GM21737 (cell line): Measurements from ENCODE around the gene KIAA1217.

Experiments
- ATAC-seq: cut with Tn5 transposase; IDR thresholded peaks from one replicate; pipeline ENCODE4 v1.9.1; 2021; ENCODE audit warnings: mild to moderate bottlenecking, moderate library complexity; ENCODE audit not compliant: unreplicated experiment

The KIAA1217 gene

DNA sequence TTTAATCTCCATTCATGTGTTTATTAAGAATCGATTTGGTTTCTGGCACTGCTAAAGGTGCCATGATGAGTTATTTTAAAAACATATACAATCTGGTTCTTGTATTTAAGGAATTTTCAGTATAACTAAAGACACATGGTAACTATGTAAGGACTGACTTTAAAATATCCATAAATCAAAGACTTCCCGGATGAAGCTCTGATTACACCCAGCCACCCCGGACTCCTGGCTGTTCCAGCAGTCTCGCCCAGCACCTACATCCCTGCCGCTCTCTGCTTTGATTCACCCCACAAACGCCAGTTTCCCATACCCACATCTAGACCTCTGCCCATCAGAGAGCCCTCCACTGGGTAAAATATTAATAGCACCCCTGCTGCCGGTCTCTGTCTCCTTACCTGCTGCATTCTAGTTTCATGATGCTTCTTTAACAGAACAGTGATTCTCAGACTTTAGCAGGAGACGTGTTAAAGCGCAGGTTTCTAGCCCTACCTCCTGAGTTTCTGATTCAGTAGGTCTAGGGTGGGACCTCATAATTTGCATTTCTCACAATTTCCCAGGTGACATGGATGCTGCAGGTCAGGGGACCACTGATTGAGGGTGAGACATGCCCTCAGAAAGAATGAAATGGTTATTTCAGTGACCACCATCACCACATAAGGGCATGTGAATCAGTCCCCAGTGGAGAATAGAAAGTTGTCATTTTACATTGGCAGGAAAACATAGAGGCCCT is 185.7 kb downstream of the KIAA1217 start:
- ATAC-seq = no peak

DNA sequence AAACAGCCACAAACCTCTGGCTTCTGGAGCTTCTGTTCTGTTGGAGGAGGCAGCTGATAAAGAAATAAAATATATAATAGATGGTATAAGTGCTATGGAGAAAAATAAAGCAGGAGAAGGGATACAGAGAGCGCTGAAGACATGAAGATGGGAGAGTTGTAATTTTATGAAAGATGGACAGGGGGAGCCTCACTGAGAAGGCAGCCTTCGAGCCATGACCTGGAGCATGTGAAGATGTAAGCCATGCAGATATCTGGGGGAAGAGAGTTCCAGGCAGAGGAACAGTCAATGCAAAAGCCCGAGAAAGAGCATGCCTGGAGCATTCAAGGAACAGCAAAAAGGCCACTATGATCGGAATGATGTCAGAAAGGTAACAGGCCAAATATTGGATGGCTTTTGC is 187.5 kb downstream of the KIAA1217 start:
- ATAC-seq = no peak

DNA sequence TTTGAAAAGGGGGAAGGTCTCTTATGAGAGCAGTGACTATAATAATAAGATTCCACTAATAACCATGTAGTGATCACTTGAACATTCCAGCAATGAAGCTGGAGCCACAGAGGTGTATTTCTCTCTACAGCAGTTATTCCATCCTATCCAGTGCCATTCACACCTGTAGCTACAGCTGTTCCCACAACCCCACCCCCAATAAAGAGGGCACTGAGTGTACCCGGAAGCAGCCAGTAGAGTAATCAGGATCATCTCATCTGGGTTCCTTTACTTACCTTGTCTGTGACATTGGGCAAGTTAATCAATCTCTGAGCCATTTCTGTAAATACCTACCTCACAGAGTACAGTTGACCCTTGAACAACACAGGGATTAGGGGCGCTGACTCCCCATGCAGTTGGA is 188.7 kb downstream of the KIAA1217 start:
- ATAC-seq = no peak

DNA sequence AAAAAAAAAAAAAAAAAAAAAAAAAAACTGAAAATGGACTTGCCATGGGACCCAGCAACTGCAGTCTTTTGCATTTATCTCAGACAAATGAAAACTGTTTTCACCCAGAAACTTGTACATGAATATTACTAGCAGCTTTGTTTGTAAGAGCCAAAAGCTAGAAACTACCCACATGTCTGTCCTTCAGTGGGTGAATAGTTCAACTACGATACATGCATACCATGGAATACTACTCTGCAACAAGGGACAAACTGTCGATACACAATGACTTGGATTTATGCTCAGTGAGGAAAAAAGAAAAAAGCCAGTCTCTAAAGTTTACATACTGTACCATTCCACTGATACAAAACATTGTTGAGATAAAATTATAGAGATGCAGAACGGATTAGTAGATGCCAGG is 195.6 kb downstream of the KIAA1217 start:
- no peak for ATAC-seq

DNA sequence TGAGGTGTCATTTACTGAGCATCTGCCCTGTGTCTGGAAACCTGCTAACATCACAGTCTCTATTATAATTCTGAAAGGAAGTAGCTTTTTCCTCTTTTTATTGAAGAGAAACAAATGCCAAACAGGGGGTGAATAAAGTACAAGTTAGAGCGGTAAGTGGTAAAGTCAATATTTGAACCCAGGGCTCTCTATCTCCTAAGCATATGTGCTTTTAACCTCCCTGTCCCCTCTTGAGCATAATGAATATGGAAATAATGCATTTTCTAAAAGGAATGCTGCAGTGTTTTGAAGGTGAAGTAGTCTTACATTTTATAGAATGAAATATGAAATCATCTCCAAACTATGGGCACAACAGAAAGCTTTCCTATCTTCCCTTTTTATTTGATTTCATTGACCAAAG is 196.7 kb downstream of the KIAA1217 start:
- no peak for ATAC-seq

DNA sequence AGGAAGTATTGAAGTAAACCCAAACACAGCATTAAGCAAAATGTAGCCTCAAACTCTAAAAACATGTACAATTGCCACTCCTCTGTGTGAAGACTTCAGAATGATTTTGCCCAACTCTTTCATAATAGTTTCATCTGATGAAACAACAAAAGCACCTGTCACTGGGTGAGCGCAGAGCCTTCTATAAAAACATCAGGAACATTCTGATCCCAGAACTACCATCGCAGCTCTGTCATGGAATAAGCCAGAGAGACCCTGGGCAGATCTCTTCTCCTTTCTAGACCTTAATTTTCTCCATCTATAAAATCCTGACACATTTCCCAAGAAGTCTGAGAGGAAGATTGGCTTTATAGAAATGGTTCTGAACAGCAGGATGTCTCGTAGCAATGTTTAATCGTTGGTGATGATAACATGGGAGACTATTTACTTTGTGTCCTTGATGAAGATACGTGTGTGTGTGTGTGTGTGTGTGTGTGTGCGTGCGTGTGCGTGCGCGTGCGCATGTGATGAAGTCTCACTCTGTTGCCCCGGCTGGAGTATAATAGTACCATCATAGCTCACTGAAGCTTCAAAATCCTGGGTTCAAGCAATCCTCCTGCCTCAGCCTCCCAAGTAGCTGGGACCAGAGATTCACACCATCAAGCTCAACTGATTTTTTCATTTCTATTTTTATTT is 198.0 kb downstream of the KIAA1217 start:
- ATAC-seq = no peak

DNA sequence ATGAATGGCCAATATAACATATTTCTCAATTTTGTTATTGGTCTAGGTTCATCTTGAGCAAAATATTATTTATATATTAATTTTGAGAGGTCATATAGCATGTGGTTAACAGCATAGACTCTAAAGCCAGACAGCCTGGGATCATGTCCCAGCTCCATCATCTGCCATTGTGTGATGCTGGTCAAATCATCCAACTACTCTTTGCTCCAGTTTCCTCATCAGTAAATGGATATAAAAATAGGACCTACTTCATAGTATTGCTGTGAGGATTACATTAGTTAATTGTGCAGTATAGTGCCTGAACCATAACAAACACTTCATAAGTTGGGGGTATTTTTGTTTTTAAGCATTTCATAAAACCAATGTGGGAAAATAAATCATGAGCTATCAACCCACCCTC is 199.0 kb downstream of the KIAA1217 start:
- ATAC-seq = no peak

DNA sequence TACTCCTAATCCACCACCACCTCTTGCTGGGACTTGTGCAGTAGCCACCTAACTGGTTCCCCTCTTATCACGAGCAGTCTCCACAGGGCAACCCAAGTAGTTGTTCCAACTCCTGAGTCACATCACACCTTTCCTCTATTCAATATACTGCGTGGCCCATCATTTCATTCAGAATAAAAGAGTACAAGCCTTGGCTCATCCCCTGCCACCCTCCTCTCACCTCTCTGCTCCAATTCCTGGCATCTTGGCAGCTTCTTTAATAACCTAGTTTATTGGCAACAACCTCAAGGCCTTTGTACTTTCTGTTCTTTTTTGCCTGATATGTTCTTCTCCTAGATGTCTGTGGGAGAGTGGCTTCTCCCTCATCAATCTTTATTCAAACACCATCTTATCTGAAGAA is 199.4 kb downstream of the KIAA1217 start:
- no peak for ATAC-seq

DNA sequence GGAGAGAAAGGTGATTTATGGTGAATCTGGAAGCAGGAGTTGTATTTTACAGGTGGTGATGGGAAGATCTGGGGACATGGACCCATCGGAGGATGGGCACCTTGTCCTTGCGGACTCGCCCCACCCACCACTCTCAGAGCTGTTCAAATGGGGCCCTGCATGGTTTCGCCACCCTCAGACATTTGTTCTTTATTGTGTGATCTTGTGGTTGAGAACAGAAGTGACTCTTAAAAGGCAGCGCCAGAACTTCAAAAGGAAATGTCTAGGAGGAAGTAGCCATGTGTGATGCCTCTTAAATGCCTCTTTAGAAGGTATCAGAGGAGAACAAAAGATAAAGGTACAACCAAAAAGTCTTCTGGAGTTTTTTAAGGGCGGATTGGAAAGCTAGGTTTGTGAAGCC is 205.7 kb downstream of the KIAA1217 start:
- no peak for ATAC-seq

DNA sequence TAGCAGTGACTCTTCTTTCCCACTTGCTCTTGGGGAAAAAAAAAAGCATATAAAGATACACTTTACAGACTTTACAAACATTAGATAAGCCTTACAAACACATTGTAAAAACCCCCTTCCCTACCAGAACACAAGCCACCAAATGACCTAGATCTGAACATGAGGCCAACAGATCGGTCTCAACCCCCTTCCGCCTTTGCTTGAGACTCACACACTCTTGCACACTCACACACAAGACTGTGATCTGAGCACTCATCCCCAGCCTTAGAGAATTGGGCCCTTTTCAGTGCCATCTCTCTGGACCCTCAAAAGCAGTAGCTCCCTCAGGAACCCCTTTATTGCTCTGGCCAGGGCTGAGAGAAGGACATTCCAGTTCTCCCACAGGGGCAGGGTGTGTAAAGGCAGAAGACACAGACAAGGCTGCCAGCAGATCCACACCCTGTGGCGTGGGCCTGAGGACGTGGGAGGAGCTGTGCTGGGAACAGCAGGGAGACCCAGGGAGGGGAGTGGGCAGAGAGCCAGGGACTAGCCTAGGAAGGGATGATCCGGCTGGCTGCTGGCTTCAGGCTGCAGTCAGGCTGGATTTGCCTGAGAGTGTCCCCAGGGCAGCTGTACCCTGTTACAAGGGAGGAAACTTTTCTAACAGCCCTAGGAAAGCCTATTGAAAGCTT is 206.7 kb downstream of the KIAA1217 start:
- ATAC-seq = no peak

DNA sequence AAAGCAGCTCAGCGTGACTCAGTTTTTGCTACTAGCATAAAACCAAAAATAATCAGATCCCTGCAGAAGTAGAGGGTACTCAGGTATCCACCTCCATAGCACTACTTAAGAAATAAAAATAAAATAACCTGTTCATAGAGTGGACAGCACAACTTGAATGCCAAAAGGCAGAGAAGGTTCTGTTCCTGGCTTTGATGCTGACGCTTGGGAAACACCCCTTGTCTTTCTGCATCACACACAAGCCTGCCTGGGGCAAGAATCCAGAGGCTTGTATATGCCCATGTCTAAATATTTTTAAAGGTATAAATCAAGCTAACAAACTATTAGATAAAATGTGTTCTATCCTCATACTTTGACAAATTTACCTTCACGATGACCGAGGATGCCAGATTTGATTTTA is 207.3 kb downstream of the KIAA1217 start:
- no peak for ATAC-seq

DNA sequence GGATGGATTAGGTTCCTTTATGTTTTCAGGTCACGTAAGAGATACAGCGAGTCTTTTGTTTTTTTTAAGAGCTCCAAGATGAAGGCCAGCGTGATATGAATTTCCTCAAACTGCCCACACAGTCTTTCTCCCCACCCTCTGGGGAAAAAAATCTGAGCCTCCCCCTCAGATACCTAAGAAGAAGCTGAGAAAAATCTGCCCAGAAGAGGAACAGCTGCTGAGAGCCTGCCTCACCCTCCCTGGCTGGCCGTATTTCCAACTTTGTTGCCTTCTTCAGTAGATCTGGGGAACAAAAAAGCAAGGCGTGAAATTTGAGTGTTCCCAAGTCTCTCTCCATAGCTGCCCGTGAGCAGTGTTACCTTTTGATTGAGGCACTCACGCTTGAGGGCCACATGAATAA is 208.1 kb downstream of the KIAA1217 start:
- no peak for ATAC-seq

DNA sequence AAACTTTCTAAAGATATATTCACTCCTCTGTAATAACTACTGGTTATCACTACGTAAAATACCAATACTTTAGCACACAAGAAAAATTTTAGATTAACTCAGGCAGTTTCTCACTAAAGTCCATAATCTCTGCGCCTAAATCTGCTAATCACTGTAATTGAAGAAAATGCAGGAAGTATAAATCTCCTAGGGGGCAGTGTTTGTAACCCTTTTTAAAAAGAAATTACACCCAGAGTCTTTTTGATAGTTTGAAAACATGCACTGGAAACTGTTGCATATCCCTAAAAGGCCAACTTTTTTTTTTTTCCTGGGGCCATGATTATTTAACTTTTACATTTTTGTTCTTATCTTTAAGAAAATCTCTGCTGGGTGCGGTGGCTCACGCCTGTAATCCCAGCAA is 209.6 kb downstream of the KIAA1217 start:
- no peak for ATAC-seq

DNA sequence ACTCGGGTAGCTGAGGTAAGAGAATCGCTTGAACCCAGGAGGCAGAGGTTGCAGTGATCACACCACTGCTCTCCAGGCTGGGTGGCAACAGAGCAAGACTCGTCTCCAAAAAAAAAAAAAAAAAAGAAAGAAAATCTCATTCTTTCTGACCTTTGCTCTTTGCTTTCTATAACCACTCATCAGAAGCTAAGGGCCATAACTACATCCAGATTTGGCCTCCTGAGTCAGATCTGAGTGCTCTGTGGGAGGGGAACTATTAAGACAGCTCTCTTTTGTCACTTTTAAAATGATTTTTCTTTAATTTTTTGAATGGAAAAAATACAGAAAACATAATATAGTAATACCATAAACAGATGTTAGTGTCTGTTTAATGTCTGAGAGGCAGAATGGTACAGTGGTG is 210.1 kb downstream of the KIAA1217 start:
- no peak for ATAC-seq

DNA sequence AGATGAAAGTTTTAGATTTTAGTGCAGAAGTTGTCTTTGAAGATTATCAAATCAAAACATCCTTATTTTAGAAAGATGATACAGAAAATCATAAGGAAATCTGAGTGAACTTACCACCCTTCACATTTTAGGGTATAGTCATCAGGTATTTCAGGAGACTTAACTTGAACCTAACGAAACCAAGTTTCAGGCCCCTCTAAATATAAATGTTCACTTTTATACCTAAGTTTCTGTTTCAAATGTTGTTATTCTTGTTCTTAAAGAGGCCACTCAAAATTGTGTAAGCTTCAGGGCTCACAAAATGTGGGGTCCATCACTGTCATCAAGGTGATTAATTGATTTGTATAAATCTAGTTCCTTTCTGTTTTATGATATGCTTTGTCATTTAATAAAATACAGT is 216.2 kb downstream of the KIAA1217 start:
- no peak for ATAC-seq

DNA sequence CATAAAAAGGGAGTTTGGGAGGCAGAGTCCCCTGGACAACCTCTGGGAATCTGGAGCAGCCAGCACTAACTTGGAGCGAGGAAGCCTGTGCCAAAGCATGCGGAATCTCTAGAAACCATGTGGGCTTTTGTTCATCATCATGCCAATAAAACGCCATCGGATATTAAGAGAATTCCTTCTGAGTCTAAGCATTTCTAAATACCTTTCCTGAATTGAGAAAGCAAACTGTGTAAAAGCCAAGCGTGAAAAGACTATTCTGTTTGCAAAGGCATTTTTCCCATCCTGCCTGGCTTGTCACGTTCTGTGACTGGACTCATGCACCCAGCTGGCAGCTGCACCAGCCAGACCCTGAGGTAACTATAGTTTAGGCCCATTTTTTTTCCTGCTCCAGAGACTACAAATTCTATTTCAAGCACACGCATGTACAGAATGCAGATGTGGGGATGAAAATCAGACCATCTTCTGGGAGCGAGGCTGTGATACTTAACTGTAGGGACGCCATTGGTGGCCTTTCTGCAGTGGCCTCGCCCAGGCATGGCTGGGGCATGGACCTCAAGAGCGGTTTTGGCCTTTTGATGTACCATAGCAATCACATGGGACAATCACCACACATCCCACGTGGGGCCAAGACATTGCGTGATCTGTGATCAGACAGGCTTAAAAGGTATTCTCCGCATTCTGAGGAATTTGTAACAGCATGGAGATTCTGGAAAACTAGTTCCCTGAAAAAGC is 218.9 kb downstream of the KIAA1217 start:
- ATAC-seq = no peak

DNA sequence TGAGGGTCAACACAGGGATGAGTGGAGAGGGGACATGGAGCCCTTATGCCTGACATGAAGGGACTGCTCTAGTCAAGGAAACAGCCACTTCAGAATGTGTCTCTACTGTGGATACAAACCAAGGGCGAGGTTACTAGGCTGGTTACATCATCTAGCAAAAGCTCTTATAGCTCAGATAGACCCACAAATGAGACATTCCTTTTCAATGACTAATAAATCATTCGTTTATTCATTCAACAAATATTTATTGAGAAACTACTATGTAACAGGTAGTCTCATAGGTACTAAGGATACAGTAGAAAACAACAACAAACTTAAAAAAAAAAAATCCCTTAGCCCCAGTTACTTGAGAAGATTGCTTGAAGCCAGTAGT is 219.5 kb downstream of the KIAA1217 start:
- ATAC-seq = no peak

DNA sequence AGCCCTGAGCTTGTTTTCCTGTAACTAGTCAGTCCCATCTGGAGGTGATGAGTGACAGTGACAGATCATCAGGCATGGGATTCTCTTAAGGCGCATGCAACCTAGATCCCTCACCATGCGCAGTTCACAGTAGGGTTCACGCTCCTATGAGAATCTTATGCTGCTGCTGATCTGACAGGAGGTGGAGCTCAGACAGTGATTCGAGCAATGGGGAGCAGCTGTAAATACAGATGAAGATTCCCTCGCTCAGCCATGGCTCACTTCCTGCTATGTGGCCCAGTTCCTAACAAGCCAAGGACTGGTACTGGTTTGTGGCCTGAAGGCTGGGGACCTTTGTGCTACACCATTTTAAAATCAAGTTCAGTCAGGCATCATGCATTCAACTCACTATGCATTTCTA is 221.7 kb downstream of the KIAA1217 start:
- ATAC-seq = no peak

DNA sequence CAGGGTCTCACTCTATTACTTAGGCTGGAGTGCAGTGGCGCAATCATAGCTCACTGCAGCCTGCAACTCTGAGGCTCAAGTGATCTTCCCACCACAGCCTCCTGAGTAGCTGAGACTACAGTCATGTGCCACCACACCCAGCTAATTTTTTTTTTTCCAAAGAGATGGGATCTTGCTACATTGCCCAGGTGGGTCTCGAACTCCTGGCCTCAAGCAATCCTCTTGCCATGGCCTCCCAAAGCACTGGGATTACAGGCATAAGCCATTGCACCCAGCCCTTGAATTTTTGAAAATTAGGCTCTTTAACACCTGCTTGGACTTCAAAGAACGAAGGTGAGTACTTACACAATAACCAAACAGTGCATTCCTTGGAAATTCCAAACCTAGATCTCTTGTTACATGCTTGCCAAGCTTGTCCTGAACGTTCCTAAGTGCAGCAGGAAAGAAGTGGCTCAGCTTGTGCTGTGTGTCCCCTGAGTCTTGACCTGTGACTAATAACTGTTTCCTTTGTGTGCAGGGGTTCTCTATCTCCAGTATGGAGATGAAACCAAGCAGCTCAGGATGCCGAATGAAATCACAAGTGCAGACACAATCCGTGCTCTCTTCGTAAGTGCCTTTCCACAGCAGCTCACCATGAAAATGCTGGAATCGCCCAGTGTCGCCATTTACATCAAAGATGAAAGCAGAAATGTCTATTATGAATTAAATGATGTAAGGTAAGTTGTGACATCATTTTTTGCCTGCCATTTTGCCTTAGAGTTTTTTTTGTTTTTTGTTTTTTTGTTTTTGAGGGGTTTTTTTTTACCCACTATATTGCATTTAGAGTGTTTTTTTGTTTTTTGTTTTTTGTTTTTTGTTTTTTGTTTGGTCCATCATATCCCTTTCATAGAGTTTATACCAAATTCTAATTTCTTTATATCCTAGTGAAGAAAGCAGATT is 223.8 kb downstream of the KIAA1217 start:
- no peak for ATAC-seq

DNA sequence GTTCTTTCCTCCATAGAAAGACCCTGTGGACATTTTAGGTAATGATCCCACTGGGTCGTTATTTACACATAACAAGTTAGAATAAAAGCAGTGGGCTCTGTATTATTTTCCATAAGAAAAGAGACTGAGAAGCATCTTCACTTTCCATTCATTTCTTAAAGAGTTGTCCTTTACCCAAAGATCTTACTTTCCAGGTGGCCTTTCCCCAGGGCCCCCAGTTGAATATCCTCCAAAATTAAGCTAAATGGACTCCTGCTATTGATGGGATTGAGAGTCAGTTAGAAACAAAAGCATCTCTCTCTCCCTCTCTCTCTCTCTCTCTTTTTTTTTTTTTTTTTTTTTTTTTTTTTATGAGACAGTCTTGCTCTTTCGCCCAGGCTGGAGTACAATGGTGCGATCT is 224.8 kb downstream of the KIAA1217 start:
- no peak for ATAC-seq

DNA sequence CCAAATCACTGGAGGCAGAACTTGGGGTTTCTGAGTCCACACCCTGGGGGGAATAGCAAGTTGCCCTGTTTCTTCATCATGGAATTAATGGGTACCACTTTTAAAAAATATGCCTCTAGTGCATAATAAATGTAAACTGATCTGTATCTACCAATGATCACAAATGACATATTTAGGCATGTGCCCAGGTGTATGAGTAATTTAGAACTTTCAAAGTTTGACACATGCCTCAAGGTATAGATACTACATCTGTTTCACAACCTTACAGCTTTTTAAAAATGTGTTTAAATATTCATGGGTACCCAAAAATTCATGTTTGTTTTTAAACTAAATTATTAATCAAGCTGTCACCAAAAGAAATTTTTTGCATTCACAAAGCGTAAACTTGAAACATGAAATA is 226.0 kb downstream of the KIAA1217 start:
- no peak for ATAC-seq
